Gastrocnemius medialis (tissue), 4 donors: ENCODE data around the gene HEBP2.

Experiments used
- CTCF ChIP-seq, 5 experiments: fragments of 450-650 bp in 3 of 5; fragments of 200-600 bp in 2 of 5; sonication (generic) in 2 of 5; IDR thresholded peaks in 4 of 5; conservative IDR thresholded peaks in 1 of 5; 1 replicate in 4 of 5; 2 replicates in 1 of 5; pipeline ENCODE4 v1.5.1; 2016 to 2019; ENCODE audit warnings: antibody characterized with exemption in 5 of 5, mild to moderate bottlenecking in 3 of 5, moderate library complexity in 3 of 5
- POLR2A ChIP-seq, 2 donors: fragments of 450-650 bp; IDR thresholded peaks; one replicate each; pipeline ENCODE4 v1.6.1; 2017; ENCODE audit warnings: antibody characterized with exemption in 2 of 2, mild to moderate bottlenecking in 2 of 2, moderate library complexity in 2 of 2

GRCh38 chr6:138464085-138464484, 60.1 kb downstream of the HEBP2 start:
- TF ChIP-seq CTCF (IDR thresholded peaks at IDR 0.05 in 4 of 5, conservative IDR thresholded peaks at IDR 0.05 in 1 of 5) = no peak
- TF ChIP-seq POLR2A (IDR thresholded peaks at IDR 0.05) = no peak
